Measurements from ENCODE around the gene CA4.

Gene CA4

GRCh38 chr17:60137731-60138130, 12.0 kb upstream of the CA4 start:
- no peaks in the 10 kb centered on the region for H3K36me3 ChIP-seq (ENCODE audit: insufficient read depth, low read length)
- H3K79me2 ChIP-seq (ENCODE audit: insufficient read depth, low read length), result no peaks in the 10 kb centered on the region
- no peak overlapping the region for H3K4me2 ChIP-seq (ENCODE audit: low read depth, low read length, poor library complexity, severe bottlenecking)
- peaks cover 6% of the 10 kb centered on the region for H3K4me1 ChIP-seq (ENCODE audit: insufficient read depth, low read length, poor library complexity, severe bottlenecking)
- no peaks in the 10 kb centered on the region for H3K9me2 ChIP-seq (replicated peaks; ENCODE audit: low read depth, low read length)
- no peak overlapping the region for H2AFZ ChIP-seq (ENCODE audit: low read length)
- no peaks in the 10 kb centered on the region for H3K27me3 ChIP-seq (ENCODE audit: insufficient read depth, low read length, poor library complexity, severe bottlenecking)
- TF ChIP-seq EZH2phosphoT487 (IDR thresholded peaks at IDR 0.05; ENCODE audit: borderline replicate concordance), result no peak
- no peak for TF ChIP-seq CTCF (conservative IDR thresholded peaks at IDR 0.05; ENCODE audit: low read length)
- H3K9me3 ChIP-seq (ENCODE audit: insufficient read depth, low read depth, low read length), result no peaks in the 10 kb centered on the region
- H3K4me3 ChIP-seq (ENCODE audit: low read length, poor library complexity, severe bottlenecking), result no peak overlapping the region
- H3F3A ChIP-seq (ENCODE audit: low read depth), result no peaks in the 10 kb centered on the region
- H3K9ac ChIP-seq (ENCODE audit: low read depth, low read length, poor library complexity, severe bottlenecking), result no peak overlapping the region
- no peaks in the 10 kb centered on the region for H4K20me1 ChIP-seq (ENCODE audit: insufficient read depth, low read length, poor library complexity, severe bottlenecking)

- Histone ChIP-seq H3K9me3 (ENCODE audit: insufficient read depth, low read depth, low read length) (no peaks in the 10 kb centered on the region), H3F3A (ENCODE audit: low read depth) (no peaks in the 10 kb centered on the region), H3K36me3 (ENCODE audit: insufficient read depth, low read length) (no peaks in the 10 kb centered on the region), H3K4me1 (ENCODE audit: insufficient read depth, low read length, poor library complexity, severe bottlenecking) (peaks cover 11% of the 10 kb centered on the region), H3K27me3 (ENCODE audit: insufficient read depth, low read length, poor library complexity, severe bottlenecking) (no peaks in the 10 kb centered on the region), H4K20me1 (ENCODE audit: insufficient read depth, low read length, poor library complexity, severe bottlenecking) (no peaks in the 10 kb centered on the region), H3K9ac (ENCODE audit: low read depth, low read length, poor library complexity, severe bottlenecking) (no peak overlapping the region), H3K79me2 (ENCODE audit: insufficient read depth, low read length) (no peaks in the 10 kb centered on the region), H3K4me2 (ENCODE audit: low read depth, low read length, poor library complexity, severe bottlenecking) (no peak overlapping the region), H2AFZ (ENCODE audit: low read length) (no peak overlapping the region), H3K9me2 (replicated peaks; ENCODE audit: low read depth, low read length) (no peaks in the 10 kb centered on the region), H3K4me3 (ENCODE audit: low read length, poor library complexity, severe bottlenecking) (no peak overlapping the region)
- no peak for TF ChIP-seq EZH2phosphoT487 (IDR thresholded peaks at IDR 0.05; ENCODE audit: borderline replicate concordance)
- TF ChIP-seq CTCF (conservative IDR thresholded peaks at IDR 0.05; ENCODE audit: low read length), result no peak
Measured at GRCh38 chr17:60138769-60139437, 10.9 kb upstream of the CA4 start.

- Histone ChIP-seq H3K27me3 (ENCODE audit: insufficient read depth, low read length, poor library complexity, severe bottlenecking) (no peaks in the 10 kb centered on the region), H3K4me2 (ENCODE audit: low read depth, low read length, poor library complexity, severe bottlenecking) (no peak overlapping the region), H3K36me3 (ENCODE audit: insufficient read depth, low read length) (no peaks in the 10 kb centered on the region), H2AFZ (ENCODE audit: low read length) (no peak overlapping the region), H3F3A (ENCODE audit: low read depth) (no peaks in the 10 kb centered on the region), H3K79me2 (ENCODE audit: insufficient read depth, low read length) (no peaks in the 10 kb centered on the region), H4K20me1 (ENCODE audit: insufficient read depth, low read length, poor library complexity, severe bottlenecking) (no peaks in the 10 kb centered on the region), H3K9ac (ENCODE audit: low read depth, low read length, poor library complexity, severe bottlenecking) (no peak overlapping the region), H3K4me3 (ENCODE audit: low read length, poor library complexity, severe bottlenecking) (no peak overlapping the region), H3K4me1 (ENCODE audit: insufficient read depth, low read length, poor library complexity, severe bottlenecking) (peaks cover 11% of the 10 kb centered on the region), H3K9me3 (ENCODE audit: insufficient read depth, low read depth, low read length) (no peaks in the 10 kb centered on the region), H3K9me2 (replicated peaks; ENCODE audit: low read depth, low read length) (no peaks in the 10 kb centered on the region)
- TF ChIP-seq EZH2phosphoT487 (IDR thresholded peaks at IDR 0.05; ENCODE audit: borderline replicate concordance) (no peak), CTCF (conservative IDR thresholded peaks at IDR 0.05; ENCODE audit: low read length) (no peak; the same call in 1 of the 2 replicates)
Measured at GRCh38 chr17:60139438-60140285, 10.1 kb upstream of the CA4 start.
